ENCODE measurements around the gene ABLIM2. TPM values are rescaled to one million over a fixed set of nuclear protein-coding genes. Genes with fewer than 3 reads are reported as not detected.

The ABLIM2 gene
- total and polyA plus RNA-seq, 10 of the 15 experiments (the other 5 are each of a cell fraction or from before 2014, with no cell fraction given): 0.03 to 0.15 (median 0.05) TPM; not detected in 7

DNA sequence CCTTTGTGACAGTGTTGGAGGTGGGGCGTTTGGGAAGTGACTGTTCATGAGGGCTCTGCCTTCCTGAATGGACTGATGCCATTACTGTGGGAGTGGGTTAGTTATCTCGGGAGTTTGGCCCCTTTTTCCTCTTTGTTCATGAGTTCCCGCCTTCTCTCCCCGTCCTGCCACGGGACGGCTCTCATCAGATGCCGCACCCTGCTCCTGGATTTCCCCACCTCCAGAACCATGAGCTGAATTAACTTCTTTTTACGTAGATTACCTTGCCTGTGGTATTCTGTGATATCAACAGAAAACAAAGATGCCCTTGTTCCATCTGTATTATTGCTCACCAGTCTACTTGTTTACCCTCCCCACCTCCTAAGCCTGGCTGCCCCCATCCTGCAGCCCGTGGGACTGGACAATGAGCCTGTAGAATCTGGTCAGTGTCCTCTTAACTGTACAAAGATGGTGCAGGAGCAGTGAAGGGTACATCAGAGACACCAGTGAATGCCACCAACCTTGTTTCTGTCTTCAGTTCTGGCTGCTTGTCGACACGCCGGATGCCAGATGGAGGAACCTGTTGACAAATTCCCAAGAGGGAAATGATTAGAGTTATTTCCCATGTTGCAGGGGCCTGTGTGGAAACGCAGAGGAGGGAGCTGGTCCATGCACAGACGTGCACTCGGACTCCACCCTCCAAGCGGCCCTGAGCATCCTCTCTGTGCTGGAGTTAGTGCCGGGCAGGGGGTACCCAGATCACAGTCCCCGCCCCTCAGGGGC is 104.7 kb downstream of the ABLIM2 start:
- no peaks in the 10 kb centered on the region for H4K20me1 ChIP-seq (ENCODE audit: control insufficient read depth, insufficient read depth)
- no peak overlapping the region for H3K9ac ChIP-seq (ENCODE audit: control insufficient read depth, insufficient read depth, low read length)
- no peaks in the 10 kb centered on the region for H3K36me3 ChIP-seq (ENCODE audit: control insufficient read depth in 2 of 2, insufficient read depth in 2 of 2, low read length in 1 of 2)
- no peak overlapping the region for H3K27ac ChIP-seq (ENCODE audit: control insufficient read depth, insufficient read depth)
- ATAC-seq (no peak), DNase-seq (ENCODE audit: low read depth, low spot score) (no peak), FAIRE-seq (no peak)
- intact Hi-C loops (cut with micrococcal nuclease; ENCODE audit: unreplicated experiment) (no loop called here), in situ Hi-C loops (cut with MboI) (no loop called here)
- CTCF ChIA-PET: no interaction called here
- WGBS (ENCODE audit: insufficient coverage, insufficient replicate concordance, low lambda C conversion rate, missing lambda C conversion rate): 41% methylated on average over 18 of the region's 18 CpGs
- no peaks in the 10 kb centered on the region for H3K79me2 ChIP-seq (ENCODE audit: control insufficient read depth, insufficient read depth, low read length)
- RAD21 ChIA-PET (ENCODE audit: unreplicated experiment): no interaction called here
- BruUV-seq (replicated peaks): no TSS peak
- no peaks in the 10 kb centered on the region; the same call in 2 of the 3 replicates for H3K9me3 ChIP-seq (replicated peaks; ENCODE audit: control insufficient read depth, insufficient read depth, low read length)
- no peaks in the 10 kb centered on the region; a peak in 2 of 4 replicates for H3K27me3 ChIP-seq (replicated peaks in 1 of 2; ENCODE audit: control insufficient read depth in 2 of 2, insufficient read depth in 2 of 2, low read length in 1 of 2)
- SMC1A ChIA-PET (ENCODE audit: uncharacterized antibody, unreplicated experiment): no interaction called here
- POLR2A ChIA-PET: no interaction called here
- no peak overlapping the region for H3K4me2 ChIP-seq (ENCODE audit: control insufficient read depth, insufficient read depth)
- H2AFZ ChIP-seq (ENCODE audit: control insufficient read depth, low read depth, low read length): no peak overlapping the region
- no peak overlapping the region for H3K4me3 ChIP-seq
- no peaks in the 10 kb centered on the region for H3K4me1 ChIP-seq (ENCODE audit: control insufficient read depth, insufficient read depth, low read length)
- no peak for TF ChIP-seq E4F1 (IDR thresholded peaks at IDR 0.05; ENCODE audit: borderline replicate concordance, partially characterized antibody)
- TF ChIP-seq, protein P1, sequence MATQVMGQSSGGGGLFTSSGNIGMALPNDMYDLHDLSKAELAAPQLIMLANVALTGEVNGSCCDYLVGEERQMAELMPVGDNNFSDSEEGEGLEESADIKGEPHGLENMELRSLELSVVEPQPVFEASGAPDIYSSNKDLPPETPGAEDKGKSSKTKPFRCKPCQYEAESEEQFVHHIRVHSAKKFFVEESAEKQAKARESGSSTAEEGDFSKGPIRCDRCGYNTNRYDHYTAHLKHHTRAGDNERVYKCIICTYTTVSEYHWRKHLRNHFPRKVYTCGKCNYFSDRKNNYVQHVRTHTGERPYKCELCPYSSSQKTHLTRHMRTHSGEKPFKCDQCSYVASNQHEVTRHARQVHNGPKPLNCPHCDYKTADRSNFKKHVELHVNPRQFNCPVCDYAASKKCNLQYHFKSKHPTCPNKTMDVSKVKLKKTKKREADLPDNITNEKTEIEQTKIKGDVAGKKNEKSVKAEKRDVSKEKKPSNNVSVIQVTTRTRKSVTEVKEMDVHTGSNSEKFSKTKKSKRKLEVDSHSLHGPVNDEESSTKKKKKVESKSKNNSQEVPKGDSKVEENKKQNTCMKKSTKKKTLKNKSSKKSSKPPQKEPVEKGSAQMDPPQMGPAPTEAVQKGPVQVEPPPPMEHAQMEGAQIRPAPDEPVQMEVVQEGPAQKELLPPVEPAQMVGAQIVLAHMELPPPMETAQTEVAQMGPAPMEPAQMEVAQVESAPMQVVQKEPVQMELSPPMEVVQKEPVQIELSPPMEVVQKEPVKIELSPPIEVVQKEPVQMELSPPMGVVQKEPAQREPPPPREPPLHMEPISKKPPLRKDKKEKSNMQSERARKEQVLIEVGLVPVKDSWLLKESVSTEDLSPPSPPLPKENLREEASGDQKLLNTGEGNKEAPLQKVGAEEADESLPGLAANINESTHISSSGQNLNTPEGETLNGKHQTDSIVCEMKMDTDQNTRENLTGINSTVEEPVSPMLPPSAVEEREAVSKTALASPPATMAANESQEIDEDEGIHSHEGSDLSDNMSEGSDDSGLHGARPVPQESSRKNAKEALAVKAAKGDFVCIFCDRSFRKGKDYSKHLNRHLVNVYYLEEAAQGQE (IDR thresholded peaks at IDR 0.05; ENCODE audit: low read depth, low read length): no peak
- no peak for TF ChIP-seq BCL11A (IDR thresholded peaks at IDR 0.05; ENCODE audit: low read depth, low read length)
- TF ChIP-seq, protein P2, sequence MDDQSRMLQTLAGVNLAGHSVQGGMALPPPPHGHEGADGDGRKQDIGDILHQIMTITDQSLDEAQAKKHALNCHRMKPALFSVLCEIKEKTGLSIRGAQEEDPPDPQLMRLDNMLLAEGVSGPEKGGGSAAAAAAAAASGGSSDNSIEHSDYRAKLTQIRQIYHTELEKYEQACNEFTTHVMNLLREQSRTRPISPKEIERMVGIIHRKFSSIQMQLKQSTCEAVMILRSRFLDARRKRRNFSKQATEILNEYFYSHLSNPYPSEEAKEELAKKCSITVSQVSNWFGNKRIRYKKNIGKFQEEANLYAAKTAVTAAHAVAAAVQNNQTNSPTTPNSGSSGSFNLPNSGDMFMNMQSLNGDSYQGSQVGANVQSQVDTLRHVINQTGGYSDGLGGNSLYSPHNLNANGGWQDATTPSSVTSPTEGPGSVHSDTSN (IDR thresholded peaks at IDR 0.05; ENCODE audit: insufficient replicate concordance, low read depth, low read length): no peak
- TF ChIP-seq IKZF2 (IDR thresholded peaks at IDR 0.05): no peak
- TF ChIP-seq, protein P3, sequence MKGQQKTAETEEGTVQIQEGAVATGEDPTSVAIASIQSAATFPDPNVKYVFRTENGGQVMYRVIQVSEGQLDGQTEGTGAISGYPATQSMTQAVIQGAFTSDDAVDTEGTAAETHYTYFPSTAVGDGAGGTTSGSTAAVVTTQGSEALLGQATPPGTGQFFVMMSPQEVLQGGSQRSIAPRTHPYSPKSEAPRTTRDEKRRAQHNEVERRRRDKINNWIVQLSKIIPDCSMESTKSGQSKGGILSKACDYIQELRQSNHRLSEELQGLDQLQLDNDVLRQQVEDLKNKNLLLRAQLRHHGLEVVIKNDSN (IDR thresholded peaks at IDR 0.05; ENCODE audit: borderline replicate concordance, extremely low read length, insufficient read depth, low read depth, low read length): no peak
- TF ChIP-seq PKNOX1 (IDR thresholded peaks at IDR 0.05): no peak
- no peak for TF ChIP-seq IRF4 (IDR thresholded peaks at IDR 0.05; ENCODE audit: low read depth, low read length)
